ENCODE measurements around the gene PTMS. TPM values are rescaled to one million over a fixed set of nuclear protein-coding genes. Genes with fewer than 3 reads are reported as not detected.

PTMS gene
- polyA plus RNA-seq, 10 donors, result 245 to 421 (median 350) TPM

Other genes with a start within 250 kb of the PTMS start
- 1,000 to 10,000 TPM; 2,765 to 4,884 (median 4,736) TPM for gene GAPDH, start 231.8 kb upstream of the PTMS start, polyA plus RNA-seq (ENCODE audit: insufficient read length in 10 of 10)
- gene IFFO1, start 210.3 kb upstream of the PTMS start, polyA plus RNA-seq (ENCODE audit: insufficient read length in 10 of 10), result 10 to 100 TPM; 19.8 to 37.0 (median 30.3) TPM
- 10 to 100 TPM; 18.6 to 26.9 (median 23.8) TPM for gene NOP2, start 198.1 kb upstream of the PTMS start, polyA plus RNA-seq (ENCODE audit: insufficient read length in 10 of 10)
- 100 to 1,000 TPM; 125 to 170 (median 147) TPM for gene CHD4, start 159.0 kb upstream of the PTMS start, polyA plus RNA-seq (ENCODE audit: insufficient read length in 10 of 10)
- 1 to 10 TPM in 9 of 10 donors, under 1 TPM in 1; 0.99 to 2.3 (median 1.5) TPM for gene LPAR5, start 130.4 kb upstream of the PTMS start, polyA plus RNA-seq (ENCODE audit: insufficient read length in 10 of 10)
- gene ACRBP, start 118.9 kb upstream of the PTMS start, polyA plus RNA-seq (ENCODE audit: insufficient read length in 10 of 10), result 1 to 10 TPM; 2.1 to 3.8 (median 2.5) TPM
- gene ING4, start 103.2 kb upstream of the PTMS start, polyA plus RNA-seq (ENCODE audit: insufficient read length in 10 of 10), result 10 to 100 TPM; 43.7 to 54.1 (median 48.9) TPM
- 10 to 100 TPM; 40.6 to 62.3 (median 47.0) TPM for gene ZNF384, start 77.0 kb upstream of the PTMS start, polyA plus RNA-seq (ENCODE audit: insufficient read length in 10 of 10)
- gene PIANP, start 65.5 kb upstream of the PTMS start, polyA plus RNA-seq (ENCODE audit: insufficient read length in 10 of 10), result 1 to 10 TPM; 2.6 to 7.0 (median 4.4) TPM
- 10 to 100 TPM; 55.6 to 66.6 (median 61.9) TPM for gene COPS7A, start 42.3 kb upstream of the PTMS start, polyA plus RNA-seq (ENCODE audit: insufficient read length in 10 of 10)
- 100 to 1,000 TPM; 114 to 157 (median 128) TPM for gene MLF2, start 13.2 kb upstream of the PTMS start, polyA plus RNA-seq (ENCODE audit: insufficient read length in 10 of 10)
- 1 to 10 TPM in 1 of 10 donors, under 1 TPM in 9; 0.30 to 1.2 (median 0.53) TPM for gene LAG3, start 6.2 kb downstream of the PTMS start, polyA plus RNA-seq (ENCODE audit: insufficient read length in 10 of 10)
- 10 to 100 TPM in 2 of 10 donors, 1 to 10 TPM in 8; 5.9 to 15.5 (median 7.7) TPM for gene CD4, start 23.2 kb downstream of the PTMS start, polyA plus RNA-seq (ENCODE audit: insufficient read length in 10 of 10)
- 10 to 100 TPM; 15.3 to 27.6 (median 17.9) TPM for gene GPR162, start 55.5 kb downstream of the PTMS start, polyA plus RNA-seq (ENCODE audit: insufficient read length in 10 of 10)
- 10 to 100 TPM; 32.6 to 62.7 (median 44.1) TPM for gene P3H3, start 62.0 kb downstream of the PTMS start, polyA plus RNA-seq (ENCODE audit: insufficient read length in 10 of 10)
- gene GNB3, start 74.6 kb downstream of the PTMS start, polyA plus RNA-seq (ENCODE audit: insufficient read length in 10 of 10), result 10 to 100 TPM; 10.3 to 40.0 (median 26.3) TPM
- gene CDCA3, start 84.9 kb downstream of the PTMS start, polyA plus RNA-seq (ENCODE audit: insufficient read length in 10 of 10), result 10 to 100 TPM; 14.1 to 25.5 (median 19.5) TPM
- 10 to 100 TPM; 46.9 to 67.1 (median 59.3) TPM for gene USP5, start 85.8 kb downstream of the PTMS start, polyA plus RNA-seq (ENCODE audit: insufficient read length in 10 of 10)
- gene TPI1, start 101.2 kb downstream of the PTMS start, polyA plus RNA-seq (ENCODE audit: insufficient read length in 10 of 10), result 1,000 to 10,000 TPM in 3 of 10 donors, 100 to 1,000 TPM in 7; 716 to 1,072 (median 910) TPM
- gene SPSB2, start 106.9 kb downstream of the PTMS start, polyA plus RNA-seq (ENCODE audit: insufficient read length in 10 of 10), result 1 to 10 TPM; 2.5 to 7.0 (median 5.7) TPM
- gene LRRC23, start 138.5 kb downstream of the PTMS start, polyA plus RNA-seq (ENCODE audit: insufficient read length in 10 of 10), result 10 to 100 TPM in 6 of 10 donors, 1 to 10 TPM in 4; 8.4 to 11.7 (median 10.2) TPM
- gene ENO2, start 148.2 kb downstream of the PTMS start, polyA plus RNA-seq (ENCODE audit: insufficient read length in 10 of 10), result 10 to 100 TPM in 2 of 10 donors, 1 to 10 TPM in 8; 5.2 to 11.7 (median 8.4) TPM
- 10 to 100 TPM; 58.2 to 79.9 (median 68.1) TPM for gene ATN1, start 161.6 kb downstream of the PTMS start, polyA plus RNA-seq (ENCODE audit: insufficient read length in 10 of 10)
- not detected for gene RNU7-1, start 177.5 kb downstream of the PTMS start, polyA plus RNA-seq (ENCODE audit: insufficient read length in 10 of 10)
- 100 to 1,000 TPM; 120 to 180 (median 152) TPM for gene C12orf57, start 177.7 kb downstream of the PTMS start, polyA plus RNA-seq (ENCODE audit: insufficient read length in 10 of 10)
- gene PTPN6, start 185.0 kb downstream of the PTMS start, polyA plus RNA-seq (ENCODE audit: insufficient read length in 10 of 10), result 10 to 100 TPM in 1 of 10 donors, 1 to 10 TPM in 9; 4.3 to 10.6 (median 6.6) TPM
- gene PHB2, start 204.3 kb downstream of the PTMS start, polyA plus RNA-seq (ENCODE audit: insufficient read length in 10 of 10), result 100 to 1,000 TPM; 254 to 293 (median 280) TPM
- 10 to 100 TPM; 27.1 to 38.6 (median 29.8) TPM for gene EMG1, start 204.6 kb downstream of the PTMS start, polyA plus RNA-seq (ENCODE audit: insufficient read length in 10 of 10)

Data from muscle of back (tissue), 10 donors.